GM23338 (cell line): ENCODE measurements around the gene ZNF879. TPM values are rescaled to one million over a fixed set of nuclear protein-coding genes. Genes with fewer than 3 reads are reported as not detected.
A peak's percentile ranks its signal among the peaks of the same experiment; 100 is the strongest.

Experiments used
- ATAC-seq: fragments of 200-7000 bp; cut with Tn5 transposase; 3 replicates; pipeline ENCODE4 v1.9.1; 2020
- DNase-seq: peaks from one replicate; pipeline ENCODE4 v3.0.0-alpha.2; 2015; ENCODE audit warnings: low spot score
- H2AFZ ChIP-seq: fragments of 200-600 bp; sonication (generic); 2 replicates; pipeline ENCODE4 v1.8.0; 2016; ENCODE audit warnings: antibody characterized with exemption, mild to moderate bottlenecking, moderate library complexity
- H3F3A ChIP-seq: fragments of 200-600 bp; sonication (generic); replicated peaks from 2 replicates; pipeline ENCODE4 v1.8.0; 2017; ENCODE audit warnings: antibody characterized with exemption, mixed run types, low read depth
- H3K27ac ChIP-seq: fragments of 200-600 bp; sonication (generic); 2 replicates; pipeline ENCODE4 v1.6.1; 2016; ENCODE audit warnings: low read depth
- H3K27me3 ChIP-seq: fragments of 200-600 bp; sonication (generic); 2 replicates; pipeline ENCODE4 v1.8.0; 2016; ENCODE audit warnings: mild to moderate bottlenecking, mixed run types, moderate library complexity; ENCODE audit not compliant: insufficient read depth
- H3K36me3 ChIP-seq: fragments of 200-600 bp; sonication (generic); 2 replicates; pipeline ENCODE4 v1.8.0; 2016; ENCODE audit warnings: mild to moderate bottlenecking; ENCODE audit not compliant: insufficient read depth
- H3K4me1 ChIP-seq: fragments of 200-600 bp; sonication (generic); 2 replicates; pipeline ENCODE4 v1.8.0; 2016; ENCODE audit warnings: mild to moderate bottlenecking, moderate library complexity; ENCODE audit not compliant: insufficient read depth
- H3K4me2 ChIP-seq: fragments of 200-600 bp; sonication (generic); 2 replicates; pipeline ENCODE4 v1.7.1; 2017; ENCODE audit warnings: mixed run types
- H3K4me3 ChIP-seq: fragments of 200-600 bp; sonication (generic); 2 replicates; pipeline ENCODE4 v1.6.1; 2016; ENCODE audit warnings: mixed run types
- H3K79me2 ChIP-seq: fragments of 200-600 bp; sonication (generic); replicated peaks from 2 replicates; pipeline ENCODE4 v1.8.0; 2017; ENCODE audit warnings: mild to moderate bottlenecking; ENCODE audit not compliant: insufficient read depth
- H3K9me2 ChIP-seq: fragments of 200-600 bp; sonication (generic); 2 replicates; pipeline ENCODE4 v1.8.0; 2017; ENCODE audit not compliant: insufficient read depth
- H4K20me1 ChIP-seq: fragments of 200-600 bp; sonication (generic); replicated peaks from 2 replicates; pipeline ENCODE4 v1.8.0; 2017; ENCODE audit warnings: mild to moderate bottlenecking; ENCODE audit not compliant: insufficient read depth
- H3K27ac Mint-ChIP-seq: 2 replicates; pipeline ENCODE4 v1.8.0; 2020; ENCODE audit warnings: inconsistent platforms, mild to moderate bottlenecking, moderate library complexity, mixed read lengths
- H3K27me3 Mint-ChIP-seq: 3 replicates; pipeline ENCODE4 v1.8.0; 2022; ENCODE audit warnings: low read depth, mild to moderate bottlenecking, moderate library complexity, mixed read lengths, inconsistent platforms; ENCODE audit not compliant: insufficient read depth, poor library complexity
- H3K36me3 Mint-ChIP-seq: 3 replicates; pipeline ENCODE4 v1.8.0; 2021; ENCODE audit warnings: low read depth, mild to moderate bottlenecking, inconsistent platforms, moderate library complexity, mixed read lengths
- H3K4me1 Mint-ChIP-seq: 3 replicates; pipeline ENCODE4 v1.8.0; 2020; ENCODE audit warnings: mild to moderate bottlenecking, inconsistent platforms, mixed read lengths
- H3K4me3 Mint-ChIP-seq: 3 replicates; pipeline ENCODE4 v1.8.0; 2021; ENCODE audit warnings: moderate library complexity, mild to moderate bottlenecking, inconsistent platforms, mixed read lengths
- H3K9me3 Mint-ChIP-seq: 3 replicates; pipeline ENCODE4 v1.8.0; 2020; ENCODE audit warnings: moderate library complexity, mild to moderate bottlenecking, inconsistent platforms, mixed read lengths
- CREB1 ChIP-seq: fragments of 250-450 bp; sonication (Bioruptor Pico); IDR thresholded peaks from 2 replicates; pipeline ENCODE4 v1.5.0; 2020; ENCODE audit warnings: low read depth, mild to moderate bottlenecking, moderate library complexity
- CTCF ChIP-seq, 2 experiments: fragments of 200-600 bp in 1 of 2; sonication (generic) in 1 of 2; conservative IDR thresholded peaks; 2 replicates each; pipeline versions ENCODE4 v1.5.1 to v1.6.1; 2016 to 2017; ENCODE audit warnings: antibody characterized with exemption in 2 of 2, low read depth in 2 of 2, mild to moderate bottlenecking in 2 of 2, moderate library complexity in 1 of 2
- ETS1 ChIP-seq: IDR thresholded peaks from 2 replicates; pipeline ENCODE4 v1.6.1; 2016; ENCODE audit warnings: antibody characterized with exemption
- EZH2 ChIP-seq: fragments of 200-600 bp; sonication (generic); IDR thresholded peaks from one replicate; pipeline ENCODE4 v1.8.0; 2017; ENCODE audit warnings: antibody characterized with exemption, mild to moderate bottlenecking, low read depth; ENCODE audit not compliant: unreplicated experiment
- EZH2phosphoT487 ChIP-seq: fragments of 200-600 bp; sonication (generic); IDR thresholded peaks from one replicate; pipeline ENCODE4 v1.8.1; 2018; ENCODE audit warnings: antibody characterized with exemption; ENCODE audit not compliant: unreplicated experiment
- NANOG ChIP-seq: IDR thresholded peaks from 2 replicates; pipeline ENCODE4 v1.6.1; 2016; ENCODE audit warnings: antibody characterized with exemption, borderline replicate concordance
- POLR2AphosphoS5 ChIP-seq: IDR thresholded peaks from 2 replicates; pipeline ENCODE4 v1.6.1; 2016; ENCODE audit warnings: antibody characterized with exemption, low read depth
- REST ChIP-seq: IDR thresholded peaks from one replicate; pipeline ENCODE4 v1.6.1; 2018; ENCODE audit warnings: antibody characterized with exemption; ENCODE audit not compliant: unreplicated experiment
- STAT1 ChIP-seq: IDR thresholded peaks from one replicate; pipeline ENCODE4 v1.6.1; 2016; ENCODE audit warnings: antibody characterized with exemption; ENCODE audit not compliant: unreplicated experiment
- ZNF114 ChIP-seq: fragments of 250-450 bp; sonication (Bioruptor Pico); IDR thresholded peaks from 2 replicates; pipeline ENCODE4 v1.5.0; 2020; ENCODE audit warnings: mild to moderate bottlenecking, moderate library complexity
- ZNF331 ChIP-seq: fragments of 250-450 bp; sonication (Bioruptor Pico); IDR thresholded peaks from 2 replicates; pipeline ENCODE4 v1.5.0; 2020; ENCODE audit warnings: low read depth, mild to moderate bottlenecking, moderate library complexity
- ZNF462 ChIP-seq: fragments of 250-450 bp; sonication (Bioruptor Pico); IDR thresholded peaks from 2 replicates; pipeline ENCODE4 v1.5.0; 2020; ENCODE audit warnings: mild to moderate bottlenecking, moderate library complexity
- long read RNA-seq: library from polyadenylated mRNA; unstranded; transcript quantifications from one replicate; pipeline ENCODE4 v2.0.0, GENCODE V29; 2020; ENCODE audit not compliant: unreplicated experiment
- polyA plus RNA-seq: library from polyadenylated mRNA; unstranded; fragments of >200 nt; fragmentation: Nextera tagmentation; extraction: Ambion mirVana; gene quantifications from 2 replicates; pipeline ENCODE4 v1.2.1, GENCODE V29; 2016
- total RNA-seq: library from RNA; depleted of rRNA; stranded (reverse); fragments of >200 nt; shearing (Covaris generic); gene quantifications from 2 replicates; pipeline ENCODE4 v1.2.3, GENCODE V29; 2014; rRNA removed

The ZNF879 gene
- total RNA-seq (3.5 and 5.6 TPM in 2 replicates), polyA plus RNA-seq (3.0 and 3.9 TPM in 2 replicates)
- long read RNA-seq, partial matches to known transcripts = 0 of 3 reads
- long read RNA-seq, other reads (novel, unspliced or antisense) = 1 of 3 reads

- H3K9me3 Mint-ChIP-seq = peaks cover 65% of the 10 kb centered on the region
- peak within 1 kb of the TSS; percentile 82 for H3K4me2 ChIP-seq
These were observed at the start of gene ZNF879 for GRCh38 chr5:179023528-179024189. Gene ZNF879, plus strand, starts transcription at chr5:179023804. Its CDS starts 1,201 bp downstream, at chr5:179025005.

More at GRCh38 chr5:179023528-179024189, at the start of gene ZNF879:
- Mint-ChIP-seq H3K4me1 (no peaks in the 10 kb centered on the region), H3K27me3 (peaks cover 3% of the 10 kb centered on the region), H3K4me3 (peak within 1 kb of the TSS; percentile 84), H3K27ac (peak within 1 kb of the TSS; percentile 74; the same call in 1 of the 2 replicates), H3K36me3 (peaks cover 40% of the 10 kb centered on the region)
- peak within 1 kb of the TSS; percentile 90 for H2AFZ ChIP-seq
- 0 out of 2 replicates have a peak, but pooled peaks cover 6% of the 10 kb centered on the region for H3K36me3 ChIP-seq
- H3K27me3 ChIP-seq = no peaks in the 10 kb centered on the region
- H3K4me1 ChIP-seq = peaks cover 4% of the 10 kb centered on the region; the same call in 1 of the 2 replicates
- DNase-seq (peak; percentile 98), ATAC-seq (peak; percentile 97)
- no peaks in the 10 kb centered on the region for H3F3A ChIP-seq
- no peaks in the 10 kb centered on the region for H3K79me2 ChIP-seq
- H3K4me3 ChIP-seq = peak within 1 kb of the TSS; percentile 62
- no peak within 1 kb of the TSS; the same call in 1 of the 2 replicates for H3K27ac ChIP-seq
- H3K9me2 ChIP-seq = 0 out of 2 replicates have a peak, but pooled peaks cover 3% of the 10 kb centered on the region
- no peaks in the 10 kb centered on the region for H4K20me1 ChIP-seq
- TF ChIP-seq CTCF (conservative IDR thresholded peaks at IDR 0.05; ENCODE audit: low read depth in 2 of 2) = no peak
- TF ChIP-seq ZNF331 (CRISPR knock-in tag) = no peak
- no peak for TF ChIP-seq ZNF462
- no peak for TF ChIP-seq NANOG
- TF ChIP-seq CREB1 (CRISPR knock-in tag) = no peak
- no peak for TF ChIP-seq ZNF114 (CRISPR knock-in tag)
- TF ChIP-seq POLR2AphosphoS5 = peak; percentile 62; the same call in 1 of the 2 replicates
- TF ChIP-seq ETS1 = peak; percentile 93
- no peak for TF ChIP-seq STAT1
- TF ChIP-seq EZH2 = no peak
- TF ChIP-seq REST = no peak
- TF ChIP-seq EZH2phosphoT487 = no peak
